Measurements from ENCODE around the gene RRAGC. TPM values are rescaled to one million over a fixed set of nuclear protein-coding genes. Genes with fewer than 3 reads are reported as not detected.

Gene RRAGC
- 10 to 100 TPM; 12.0 to 16.7 TPM for total RNA-seq

GRCh38 chr1:38859561-38860453 lies at the start of gene RRAGC:
Gene RRAGC, minus strand, starts transcription at chr1:38859772. Its CDS starts 126 bp downstream, at chr1:38859646.
- Mint-ChIP-seq H3K9me3 (ENCODE audit: low read depth) (no peaks in the 10 kb centered on the region), H3K27ac (peak within 1 kb of the TSS; percentile 82), H3K27me3 (no peaks in the 10 kb centered on the region), H3K4me3 (peak within 1 kb of the TSS; percentile 89), H3K36me3 (peaks cover 28% of the 10 kb centered on the region), H3K4me1 (peaks cover 40% of the 10 kb centered on the region)
- DNase-seq (peak; percentile 100), ATAC-seq (peak; percentile 98)
- CTCF ChIA-PET: interaction anchor here (0.8 to 1.6 kb wide), 4 partner anchors 9 to 232 kb away, joined by 3 to 7 read pairs (median 4); partner anchors contain the start of genes MYCBP and NDUFS5

GRCh38 chr1:38908821-38909220 lies 49.2 kb upstream of the RRAGC start:
- no peaks in the 10 kb centered on the region for H3K4me1 Mint-ChIP-seq
- H3K27me3 Mint-ChIP-seq: no peaks in the 10 kb centered on the region
- DNase-seq: no peak
- CTCF ChIA-PET: no interaction called here
- H3K36me3 Mint-ChIP-seq: peaks cover 4% of the 10 kb centered on the region
- no peak overlapping the region for H3K4me3 Mint-ChIP-seq
- H3K9me3 Mint-ChIP-seq (ENCODE audit: low read depth): no peaks in the 10 kb centered on the region
- no peak for ATAC-seq
- no peak overlapping the region for H3K27ac Mint-ChIP-seq

- Mint-ChIP-seq H3K36me3 (peaks cover 4% of the 10 kb centered on the region), H3K27ac (no peak overlapping the region), H3K27me3 (no peaks in the 10 kb centered on the region), H3K4me1 (no peaks in the 10 kb centered on the region), H3K9me3 (ENCODE audit: low read depth) (no peaks in the 10 kb centered on the region), H3K4me3 (no peak overlapping the region)
- no peak for ATAC-seq
- no peak for DNase-seq
- CTCF ChIA-PET: no interaction called here
These were observed 46.4 kb upstream of the RRAGC start for GRCh38 chr1:38905985-38906384.

GRCh38 chr1:38899560-38899959 lies 40.0 kb upstream of the RRAGC start:
- Mint-ChIP-seq H3K27ac (no peak overlapping the region), H3K36me3 (no peaks in the 10 kb centered on the region), H3K4me1 (peaks cover 3% of the 10 kb centered on the region), H3K9me3 (ENCODE audit: low read depth) (no peaks in the 10 kb centered on the region), H3K4me3 (no peak overlapping the region), H3K27me3 (no peaks in the 10 kb centered on the region)
- ATAC-seq: no peak
- no peak for DNase-seq
- CTCF ChIA-PET: no interaction called here

- DNase-seq: no peak
- CTCF ChIA-PET: no interaction called here
- Mint-ChIP-seq H3K9me3 (ENCODE audit: low read depth) (no peaks in the 10 kb centered on the region), H3K4me1 (peaks cover 3% of the 10 kb centered on the region), H3K36me3 (no peaks in the 10 kb centered on the region), H3K27ac (no peak overlapping the region), H3K27me3 (no peaks in the 10 kb centered on the region), H3K4me3 (no peak overlapping the region)
- ATAC-seq: no peak
These were observed 39.2 kb upstream of the RRAGC start for GRCh38 chr1:38898653-38899230.

GRCh38 chr1:38896169-38896568 lies 36.6 kb upstream of the RRAGC start:
- CTCF ChIA-PET: no interaction called here

GRCh38 chr1:38892976-38893375 lies 33.4 kb upstream of the RRAGC start:
- H3K27ac Mint-ChIP-seq: no peak overlapping the region
- H3K27me3 Mint-ChIP-seq: no peaks in the 10 kb centered on the region
- no peaks in the 10 kb centered on the region for H3K9me3 Mint-ChIP-seq (ENCODE audit: low read depth)
- no peaks in the 10 kb centered on the region for H3K36me3 Mint-ChIP-seq
- CTCF ChIA-PET: interaction anchor here (1.1 kb wide), 1 partner anchor 199 kb away, joined by 3 read pairs; no protein-coding TSS in a partner anchor
- DNase-seq: no peak
- ATAC-seq: no peak
- H3K4me3 Mint-ChIP-seq: no peak overlapping the region
- H3K4me1 Mint-ChIP-seq: no peaks in the 10 kb centered on the region

More at GRCh38 chr1:38896169-38896568, 36.6 kb upstream of the RRAGC start:
- Mint-ChIP-seq H3K36me3 (no peaks in the 10 kb centered on the region), H3K27ac (no peak overlapping the region), H3K4me1 (peaks cover 3% of the 10 kb centered on the region), H3K27me3 (no peaks in the 10 kb centered on the region), H3K9me3 (ENCODE audit: low read depth) (no peaks in the 10 kb centered on the region), H3K4me3 (no peak overlapping the region)
- ATAC-seq (no peak), DNase-seq (no peak)

- H3K9me3 Mint-ChIP-seq (ENCODE audit: low read depth): no peaks in the 10 kb centered on the region
- no peak overlapping the region for H3K4me3 Mint-ChIP-seq
- peak; percentile 35 for DNase-seq
- no peak for ATAC-seq
- CTCF ChIA-PET: no interaction called here
- H3K4me1 Mint-ChIP-seq: no peaks in the 10 kb centered on the region
- no peak overlapping the region for H3K27ac Mint-ChIP-seq
- H3K36me3 Mint-ChIP-seq: no peaks in the 10 kb centered on the region
- no peaks in the 10 kb centered on the region for H3K27me3 Mint-ChIP-seq
These were observed 32.2 kb upstream of the RRAGC start for GRCh38 chr1:38891753-38892152.

- Mint-ChIP-seq H3K27ac (no peak overlapping the region), H3K4me1 (no peaks in the 10 kb centered on the region), H3K9me3 (ENCODE audit: low read depth) (no peaks in the 10 kb centered on the region), H3K36me3 (no peaks in the 10 kb centered on the region), H3K27me3 (peaks cover 6% of the 10 kb centered on the region), H3K4me3 (no peak overlapping the region)
- DNase-seq: no peak
- CTCF ChIA-PET: no interaction called here
- no peak for ATAC-seq
These were observed 30.0 kb upstream of the RRAGC start for GRCh38 chr1:38889589-38889988.

- no peaks in the 10 kb centered on the region for H3K36me3 Mint-ChIP-seq
- ATAC-seq: no peak
- H3K4me3 Mint-ChIP-seq: no peak overlapping the region
- H3K4me1 Mint-ChIP-seq: no peaks in the 10 kb centered on the region
- CTCF ChIA-PET: interaction anchor here (1.6 kb wide), 1 partner anchor 25 kb away, joined by 3 read pairs; no protein-coding TSS in a partner anchor
- peaks cover 6% of the 10 kb centered on the region for H3K27me3 Mint-ChIP-seq
- DNase-seq: no peak
- no peak overlapping the region for H3K27ac Mint-ChIP-seq
- H3K9me3 Mint-ChIP-seq (ENCODE audit: low read depth): no peaks in the 10 kb centered on the region
These were observed 29.1 kb upstream of the RRAGC start for GRCh38 chr1:38888423-38889333.

GRCh38 chr1:38885092-38885491 lies 25.5 kb upstream of the RRAGC start:
- H3K27ac Mint-ChIP-seq: no peak overlapping the region
- peaks cover 6% of the 10 kb centered on the region for H3K27me3 Mint-ChIP-seq
- no peaks in the 10 kb centered on the region for H3K36me3 Mint-ChIP-seq
- DNase-seq (no peak), ATAC-seq (no peak)
- no peaks in the 10 kb centered on the region for H3K4me1 Mint-ChIP-seq
- H3K9me3 Mint-ChIP-seq (ENCODE audit: low read depth): no peaks in the 10 kb centered on the region
- CTCF ChIA-PET: no interaction called here
- H3K4me3 Mint-ChIP-seq: no peak overlapping the region

GRCh38 chr1:38881487-38881886 lies 21.9 kb upstream of the RRAGC start, which contains the start of gene GJA9:
Gene GJA9, minus strand, starts transcription at chr1:38881587. Its CDS starts 5,489 bp downstream, at chr1:38876098.
- Mint-ChIP-seq H3K27ac (no peak within 1 kb of the TSS), H3K9me3 (ENCODE audit: low read depth) (no peaks in the 10 kb centered on the region), H3K27me3 (peaks cover 4% of the 10 kb centered on the region), H3K4me3 (no peak within 1 kb of the TSS), H3K36me3 (no peaks in the 10 kb centered on the region), H3K4me1 (no peaks in the 10 kb centered on the region)
- ATAC-seq (no peak), DNase-seq (no peak)
- CTCF ChIA-PET: interaction anchor here (1.0 to 1.1 kb wide), 2 partner anchors 211 to 868 kb away, joined by 3 read pairs; no protein-coding TSS in a partner anchor

GRCh38 chr1:38875811-38876210 lies 16.2 kb upstream of the RRAGC start:
- Mint-ChIP-seq H3K27me3 (no peaks in the 10 kb centered on the region), H3K9me3 (ENCODE audit: low read depth) (no peaks in the 10 kb centered on the region), H3K4me1 (peaks cover 29% of the 10 kb centered on the region), H3K27ac (no peak overlapping the region), H3K4me3 (no peak overlapping the region), H3K36me3 (peaks cover 3% of the 10 kb centered on the region)
- CTCF ChIA-PET: no interaction called here
- no peak for ATAC-seq
- no peak for DNase-seq

Data from activated CD8-positive, alpha-beta memory T cell treated with anti-CD3 and anti-CD28 coated beads, Interleukin-2, amount 10 ng/mL, durations not matched to agents 7 days and 5 days (primary cell).